H4 (cell line): ENCODE data around the gene EDC4. TPM values are rescaled to one million over a fixed set of nuclear protein-coding genes. Genes with fewer than 3 reads are reported as not detected.
"Not testable (repeated sequence)": the region's sequence is repeated elsewhere in the genome, so short reads cannot be mapped to it uniquely, and the experiment has no call there.

Source experiments
- DNase-seq: peaks from one replicate; pipeline ENCODE4 v3.0.0-alpha.2; 2015; ENCODE audit warnings: low spot score
- total RNA-seq: library from RNA; depleted of rRNA; stranded (reverse); fragments of >200 nt; shearing (Covaris generic); gene quantifications from 2 replicates; pipeline ENCODE4 v1.2.3, GENCODE V29; 2014

The EDC4 gene
- total RNA-seq, 1 experiment from 2014 or later, result 28.3 TPM

- DNase-seq, result no peak
These were observed 37.3 kb downstream of the EDC4 start for GRCh38 chr16:67910158-67910557.

- no peak for DNase-seq
These were observed 42.1 kb downstream of the EDC4 start for GRCh38 chr16:67914758-67915495.

DNA sequence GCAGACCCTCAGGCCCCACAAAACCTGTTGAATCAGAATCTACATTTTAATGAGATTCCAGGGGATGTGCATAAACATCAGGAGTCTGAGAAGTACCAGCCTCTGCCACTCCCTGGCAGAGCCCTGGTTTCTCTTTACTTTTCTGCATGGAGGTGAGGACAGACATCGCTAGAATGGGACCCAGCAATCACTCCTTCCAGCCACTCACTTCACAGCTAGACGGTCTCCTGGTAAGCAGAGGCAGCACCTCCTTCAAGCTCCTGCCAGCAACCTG is 42.6 kb downstream of the EDC4 start:
- not testable (repeated sequence) for DNase-seq

- no peak for DNase-seq
These were observed 43.2 kb downstream of the EDC4 start for GRCh38 chr16:67915831-67916723.

GRCh38 chr16:67917140-67917851 is 44.4 kb downstream of the EDC4 start:
- DNase-seq, result no peak

DNA sequence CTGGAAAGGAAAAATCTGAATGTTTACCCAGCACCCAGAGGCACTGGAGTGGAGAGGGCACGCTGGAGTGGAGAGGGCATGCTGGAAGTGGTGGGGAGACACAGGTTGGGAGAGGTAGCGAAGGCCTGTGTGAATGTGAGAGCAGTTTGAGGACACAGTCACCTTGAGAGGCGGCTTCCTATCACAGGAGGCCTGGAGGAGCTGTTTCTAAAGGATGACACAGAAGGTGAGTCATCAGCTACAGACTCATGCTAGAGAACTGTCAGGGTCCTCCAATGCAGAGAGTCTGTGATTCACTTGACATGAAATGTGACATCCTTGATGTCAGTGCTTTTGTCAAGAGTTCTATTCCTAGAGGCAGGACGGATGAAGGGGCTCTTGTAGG is 45.0 kb downstream of the EDC4 start:
- no peak for DNase-seq

DNA sequence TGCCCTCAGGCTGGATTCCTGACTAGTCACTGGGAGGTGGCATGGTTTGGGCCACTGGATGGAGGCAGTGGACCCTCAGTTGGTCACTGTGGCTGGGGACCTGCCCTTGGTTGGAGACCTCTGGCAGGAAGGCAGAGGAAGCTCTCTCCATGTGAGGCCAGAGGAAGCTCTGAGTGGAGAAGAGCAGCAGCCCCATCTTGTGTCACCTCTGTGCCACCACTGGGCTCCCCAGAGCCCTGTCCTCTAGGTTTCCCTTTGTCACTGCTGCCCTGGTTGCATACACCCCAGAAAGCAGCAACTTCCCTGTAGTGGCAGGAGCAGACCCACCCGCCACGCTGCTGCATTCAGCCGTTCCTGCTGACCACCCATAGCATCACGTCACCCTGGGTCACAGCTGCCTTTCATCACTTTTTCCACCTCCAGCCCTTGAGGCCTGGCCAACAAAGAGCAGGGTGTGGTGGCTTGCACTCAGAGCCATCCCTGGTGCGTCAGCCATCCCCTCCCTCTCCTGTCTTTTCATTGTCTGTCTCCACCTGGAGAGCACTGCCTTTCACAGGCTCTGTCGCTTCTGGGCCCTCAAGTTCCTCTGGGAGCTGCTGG is 46.9 kb downstream of the EDC4 start:
- no peak for DNase-seq

- DNase-seq, result no peak
These were observed 49.4 kb downstream of the EDC4 start for GRCh38 chr16:67922221-67922620.

- DNase-seq, result no peak
These were observed 49.9 kb downstream of the EDC4 start for GRCh38 chr16:67922740-67923139.

DNA sequence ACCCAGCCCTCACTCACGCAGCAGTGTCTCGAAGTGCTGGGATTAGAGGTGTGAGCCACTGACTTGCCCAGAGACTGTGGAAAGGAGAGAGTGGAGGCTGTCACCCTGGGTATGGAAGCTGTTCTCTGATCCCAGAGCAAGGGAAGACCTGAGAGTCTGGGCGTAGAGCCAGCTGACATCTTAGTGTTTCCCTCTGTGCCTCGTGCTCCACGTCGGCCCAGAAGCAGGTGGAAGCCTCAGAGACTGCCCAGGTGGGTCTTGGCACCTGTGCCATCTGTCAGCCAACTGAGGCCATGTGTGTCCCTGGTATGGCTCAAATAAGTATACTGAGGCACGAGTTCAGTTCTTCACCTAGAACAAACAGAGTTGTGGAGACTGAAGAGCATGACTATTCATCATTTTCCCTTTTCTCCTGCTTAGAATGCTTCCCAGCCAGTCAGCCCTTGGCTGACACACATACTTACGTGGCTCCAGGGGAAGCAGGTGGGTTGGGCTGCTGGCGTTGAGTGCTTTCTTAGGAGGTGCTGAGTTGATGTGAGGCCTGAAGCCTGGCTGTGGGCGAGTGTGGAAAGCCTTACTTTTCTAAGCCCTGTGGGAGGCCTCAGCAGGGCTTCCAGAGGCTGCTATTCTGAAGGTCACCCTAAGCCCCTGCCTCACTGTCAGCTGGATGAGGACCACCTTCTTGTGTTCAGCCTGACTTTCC is 50.7 kb downstream of the EDC4 start:
- DNase-seq, result no peak

DNA sequence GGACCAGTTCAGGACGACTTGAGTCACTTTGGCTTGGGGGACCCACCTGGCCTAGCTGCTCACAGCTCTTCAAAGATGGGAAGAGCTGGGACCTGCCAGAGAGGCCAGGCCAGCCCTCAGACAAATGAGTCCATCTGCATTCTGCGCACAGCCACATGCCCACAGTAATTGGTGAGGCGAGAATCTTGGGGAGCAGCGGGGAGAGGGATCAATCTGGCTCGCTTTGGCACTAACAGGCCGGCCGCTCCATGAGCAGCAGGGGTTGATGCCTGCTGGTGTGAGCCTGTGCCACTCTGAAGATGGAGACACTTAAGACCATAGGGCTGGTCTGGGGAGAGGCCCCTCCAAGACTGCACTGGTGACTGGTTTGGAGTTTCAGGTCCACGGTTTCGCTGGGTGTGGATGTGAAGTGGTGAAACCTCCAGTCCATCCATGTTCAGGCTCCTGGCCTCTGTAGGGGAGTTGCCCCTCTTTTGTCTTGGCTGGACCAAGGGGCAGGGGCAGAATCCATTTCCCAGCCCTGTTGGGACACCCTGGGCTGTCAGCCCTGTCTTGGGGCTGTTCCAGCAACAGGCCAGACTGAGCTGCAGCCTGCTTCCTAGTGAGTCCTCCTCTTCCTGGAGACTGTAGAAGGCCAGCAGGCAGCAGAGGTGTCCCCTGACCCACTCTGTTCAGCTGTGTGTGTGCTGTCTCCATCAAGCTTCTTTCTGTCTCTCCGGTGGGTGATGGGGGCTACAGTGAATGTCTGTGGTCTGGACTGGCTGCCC is 51.5 kb downstream of the EDC4 start:
- no peak for DNase-seq

DNA sequence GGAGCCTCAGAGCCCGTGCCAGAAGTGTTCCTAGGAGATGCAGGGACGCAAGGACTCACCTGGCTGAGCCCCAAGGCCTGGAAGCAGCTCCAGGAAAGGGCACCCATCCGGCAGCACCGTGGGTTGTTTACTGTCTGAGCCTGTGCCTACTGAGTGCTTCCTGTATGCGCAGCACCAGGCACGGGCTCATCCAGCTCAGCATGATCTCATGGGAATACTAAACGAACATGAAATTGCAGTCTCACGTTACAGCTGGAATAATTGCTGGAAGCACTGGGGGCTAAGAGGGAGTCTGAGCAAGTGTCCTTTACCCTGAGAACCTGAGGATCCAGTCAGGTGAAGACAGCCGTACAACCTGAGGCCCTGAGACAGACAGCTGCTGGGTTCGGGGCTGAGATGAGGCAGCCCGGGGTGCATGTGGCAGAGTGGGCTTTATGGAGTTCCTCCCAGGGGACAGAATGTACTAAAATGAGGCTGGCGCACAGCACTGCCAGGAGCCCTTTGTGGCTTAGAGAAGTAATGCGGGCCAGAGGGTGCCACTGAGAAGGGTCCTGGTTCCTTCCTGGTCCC is 53.4 kb downstream of the EDC4 start:
- DNase-seq, result no peak

- DNase-seq, result no peak
These were observed 54.5 kb downstream of the EDC4 start for GRCh38 chr16:67927131-67927941.

- DNase-seq, result no peak
These were observed 55.3 kb downstream of the EDC4 start for GRCh38 chr16:67928147-67928546.

GRCh38 chr16:67928561-67929364 is 55.9 kb downstream of the EDC4 start:
- DNase-seq, result peak; percentile 63

GRCh38 chr16:67930191-67930590 is 57.3 kb downstream of the EDC4 start:
- DNase-seq, result no peak

- no peak for DNase-seq
These were observed 57.9 kb downstream of the EDC4 start for GRCh38 chr16:67930678-67931211.
